WI38 (cell line): ENCODE measurements around the gene ADM2.
"Not testable (repeated sequence)": the region's sequence is repeated elsewhere in the genome, so short reads cannot be mapped to it uniquely, and the experiment has no call there.

Experiments
- H3K4me3 ChIP-seq: 2 replicates; pipeline ENCODE4 v1.5.1; 2011; ENCODE audit warnings: low read depth, mild to moderate bottlenecking, control low read depth, low read length
- CTCF ChIP-seq: IDR thresholded peaks from 2 replicates; pipeline ENCODE4 v1.5.1; 2012; ENCODE audit warnings: low read depth, mild to moderate bottlenecking, control low read depth, low read length

The ADM2 gene

GRCh38 chr22:50517495-50518260, 36.3 kb downstream of the ADM2 start:
- no peak overlapping the region for H3K4me3 ChIP-seq
- TF ChIP-seq CTCF, result no peak

GRCh38 chr22:50518606-50519005, 37.3 kb downstream of the ADM2 start:
- no peak for TF ChIP-seq CTCF
- H3K4me3 ChIP-seq, result no peak overlapping the region

- H3K4me3 ChIP-seq, result no peak overlapping the region
- no peak for TF ChIP-seq CTCF
Observed at GRCh38 chr22:50519151-50519550, 37.8 kb downstream of the ADM2 start.

GRCh38 chr22:50520184-50520583, 38.8 kb downstream of the ADM2 start:
- H3K4me3 ChIP-seq, result not testable (repeated sequence)

- TF ChIP-seq CTCF, result no peak
- no peak overlapping the region for H3K4me3 ChIP-seq
Observed at GRCh38 chr22:50520826-50521453, 39.6 kb downstream of the ADM2 start.

- H3K4me3 ChIP-seq, result no peak overlapping the region
- TF ChIP-seq CTCF, result no peak
Observed at GRCh38 chr22:50521710-50522109, 40.4 kb downstream of the ADM2 start.

GRCh38 chr22:50522208-50522805, 41.0 kb downstream of the ADM2 start:
- TF ChIP-seq CTCF, result no peak

More at GRCh38 chr22:50522208-50522805, 41.0 kb downstream of the ADM2 start:
- H3K4me3 ChIP-seq, result no peak overlapping the region
